ENCODE results near the gene COL25A1.

Gene COL25A1

DNA sequence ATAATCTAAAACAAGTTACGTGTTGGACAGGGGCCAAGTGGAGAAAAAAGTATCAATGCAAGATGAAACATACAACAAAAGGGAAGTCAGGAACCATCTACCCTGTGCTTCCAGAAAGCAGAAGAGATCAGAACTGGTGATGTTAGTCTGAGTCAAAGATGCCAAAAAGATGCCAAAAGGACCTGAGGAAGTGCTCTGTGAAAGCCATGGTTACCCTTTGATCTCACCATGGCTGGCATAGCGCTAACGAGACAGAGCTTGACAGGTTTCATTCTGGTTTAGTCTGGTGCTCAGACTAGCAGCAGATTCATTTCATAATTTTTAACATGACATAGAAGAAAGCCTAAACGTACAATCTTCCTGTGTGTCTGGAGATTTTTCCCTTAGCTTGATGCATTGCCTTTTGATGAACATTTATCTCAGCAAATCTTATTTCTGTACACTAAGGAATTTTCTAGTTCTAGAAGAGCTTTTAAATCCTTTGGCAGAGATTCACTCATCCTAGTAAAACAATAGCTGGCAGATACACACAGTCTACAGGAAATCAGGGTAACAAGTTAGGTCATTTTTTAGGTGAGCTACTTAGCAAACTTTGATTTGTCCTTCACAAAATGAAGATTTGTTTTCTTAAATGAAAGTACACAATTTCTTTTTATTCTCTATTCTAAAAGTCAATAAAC, 87.7 kb downstream of the COL25A1 start:
- no peak for DNase-seq

DNA sequence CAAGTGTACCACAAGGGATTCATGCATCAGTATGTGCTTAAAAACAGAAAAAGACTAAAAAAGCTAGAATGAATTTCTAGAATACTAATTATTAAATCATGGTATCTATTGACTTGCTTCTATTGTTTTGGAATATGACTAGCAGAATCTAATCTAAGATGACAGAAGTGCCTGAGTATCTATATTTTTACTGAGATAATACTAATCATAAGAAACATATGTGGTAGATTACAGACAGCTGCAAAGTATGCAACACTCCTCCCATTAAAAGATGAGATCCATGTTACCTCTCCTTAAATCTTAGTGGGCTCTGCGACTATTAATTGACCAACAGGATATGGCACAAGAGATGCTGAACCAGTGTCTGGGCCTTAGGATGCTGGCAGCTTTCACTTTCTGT, 89.4 kb downstream of the COL25A1 start:
- no peak for DNase-seq

DNA sequence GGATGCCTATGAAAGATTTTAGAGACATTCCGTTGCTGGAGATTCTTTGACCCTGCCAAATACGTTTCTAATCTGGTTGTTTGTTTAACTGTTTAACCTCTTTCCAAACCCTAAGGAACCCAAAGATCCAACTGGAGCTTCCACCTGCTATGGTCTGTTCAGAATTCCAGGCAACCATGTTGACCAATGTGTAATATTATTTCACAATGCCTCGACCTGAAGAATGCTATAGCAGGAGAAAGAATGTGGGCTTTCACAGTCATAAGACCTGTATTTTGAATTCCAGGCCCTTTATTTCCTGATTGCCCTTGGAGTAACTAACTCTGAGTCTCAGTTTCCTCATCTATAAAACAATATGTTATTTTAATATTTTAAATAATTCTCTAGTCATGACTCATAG, 90.8 kb downstream of the COL25A1 start:
- DNase-seq, result no peak

DNA sequence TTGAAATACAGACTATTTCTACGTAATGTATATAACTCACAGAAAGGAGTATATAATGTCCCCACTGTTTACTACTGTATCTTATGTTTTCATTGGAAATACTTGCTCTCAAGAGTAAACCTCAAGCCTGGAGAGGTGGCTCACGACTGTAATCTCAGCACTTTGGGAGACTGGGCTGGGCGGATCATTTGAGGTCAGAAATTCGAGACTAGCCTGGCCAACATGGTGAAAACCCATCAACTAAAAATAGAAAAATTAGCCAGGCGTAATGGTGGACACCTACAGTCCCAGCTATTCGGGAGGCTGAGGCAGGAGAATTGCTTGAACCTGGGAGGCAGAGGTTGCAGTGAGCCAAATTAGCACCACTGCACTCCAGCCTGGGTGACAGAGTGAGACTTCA, 92.8 kb downstream of the COL25A1 start:
- no peak for DNase-seq

DNA sequence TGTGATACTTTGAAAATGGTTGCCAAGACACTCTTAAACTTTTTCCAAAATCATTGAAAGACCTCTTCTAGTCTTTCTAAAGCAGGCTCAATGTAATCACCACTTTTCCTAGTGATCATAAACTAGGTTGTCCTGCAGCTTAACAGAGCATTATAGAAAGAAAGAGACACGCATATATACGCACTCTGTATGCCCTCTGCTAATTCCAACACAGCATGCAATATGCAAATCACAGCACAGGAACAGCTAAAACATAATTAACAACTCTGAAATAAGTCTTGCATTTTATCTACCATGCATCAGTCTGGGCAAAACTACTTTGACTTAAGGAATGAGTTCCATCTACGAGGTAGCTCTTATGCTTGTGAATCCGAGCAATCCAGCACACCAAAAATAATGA, 94.6 kb downstream of the COL25A1 start:
- no peak for DNase-seq

DNA sequence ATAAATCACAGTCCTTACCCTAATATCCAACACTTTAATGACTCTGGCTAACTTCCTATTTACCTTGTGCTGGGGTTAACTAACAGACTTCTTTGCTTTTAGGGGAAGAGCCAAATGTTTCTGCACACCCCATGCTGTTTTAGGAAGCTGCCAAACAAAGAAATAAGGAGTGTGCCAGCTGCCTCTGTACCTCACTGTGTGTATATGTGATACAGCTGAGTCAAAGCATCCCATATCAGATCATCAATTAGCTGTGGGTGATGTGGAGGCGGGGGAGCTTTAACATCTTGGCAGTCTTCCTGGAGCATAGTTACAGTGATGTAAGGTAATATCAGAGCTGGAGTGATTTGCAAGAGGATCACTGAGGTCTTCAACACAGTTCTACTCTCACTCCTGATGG, 95.4 kb downstream of the COL25A1 start:
- DNase-seq, result no peak

DNA sequence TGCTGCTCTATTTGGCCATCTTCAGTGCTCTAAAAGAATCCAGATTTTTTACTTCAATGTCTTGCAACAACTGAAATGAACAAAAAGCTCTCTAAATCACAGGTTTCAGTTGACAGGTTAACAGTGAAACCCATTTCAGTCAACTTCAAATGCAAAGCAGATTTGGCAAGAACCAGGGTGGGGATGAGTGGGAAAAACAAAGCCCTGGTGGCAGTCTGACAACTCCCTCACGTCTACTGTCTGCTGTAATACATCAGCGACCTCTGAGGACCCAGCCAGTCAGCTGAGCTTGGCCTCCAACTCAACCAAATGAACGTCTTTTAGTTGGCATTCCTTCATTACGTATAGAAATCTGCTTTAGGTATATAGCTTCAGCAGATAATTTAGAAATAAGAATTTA, 95.8 kb downstream of the COL25A1 start:
- no peak for DNase-seq

DNA sequence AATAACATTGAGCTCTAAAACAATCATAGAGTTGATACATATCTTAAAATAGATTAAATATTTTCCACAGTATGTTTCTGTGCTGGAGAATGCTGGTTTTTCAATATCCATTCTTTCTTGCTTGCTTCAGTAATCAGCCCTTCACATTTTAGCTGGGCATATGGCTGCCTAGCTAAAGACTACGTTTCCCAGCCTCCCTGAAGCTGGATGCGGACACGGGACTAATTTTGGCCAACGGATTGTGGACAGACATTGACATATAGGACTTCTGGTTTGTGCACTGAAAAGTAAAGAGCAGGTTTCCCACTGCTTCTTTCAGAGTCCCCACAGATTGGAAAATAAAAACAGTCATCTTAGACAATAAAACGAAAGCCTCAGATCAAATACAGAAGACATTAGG, 97.3 kb downstream of the COL25A1 start:
- no peak for DNase-seq

DNA sequence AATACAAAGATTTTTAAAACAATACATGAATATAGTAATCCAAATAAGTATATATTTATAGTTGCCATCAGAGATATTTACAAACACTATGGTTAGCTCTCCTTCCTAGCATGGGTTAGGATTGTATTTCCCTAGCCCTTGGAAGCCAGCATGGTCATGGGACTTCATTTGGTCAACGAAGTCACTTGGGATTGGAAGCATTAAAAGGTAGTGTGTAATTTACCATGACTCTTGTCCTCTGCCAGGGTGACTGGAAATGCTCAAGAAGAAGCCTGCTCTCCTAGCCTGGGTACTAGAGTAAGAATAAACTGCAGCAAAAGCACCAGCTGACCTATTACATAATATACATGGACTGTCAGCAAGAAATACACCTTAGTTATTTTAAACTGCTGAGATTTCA, 102.9 kb downstream of the COL25A1 start:
- DNase-seq, result no peak

DNA sequence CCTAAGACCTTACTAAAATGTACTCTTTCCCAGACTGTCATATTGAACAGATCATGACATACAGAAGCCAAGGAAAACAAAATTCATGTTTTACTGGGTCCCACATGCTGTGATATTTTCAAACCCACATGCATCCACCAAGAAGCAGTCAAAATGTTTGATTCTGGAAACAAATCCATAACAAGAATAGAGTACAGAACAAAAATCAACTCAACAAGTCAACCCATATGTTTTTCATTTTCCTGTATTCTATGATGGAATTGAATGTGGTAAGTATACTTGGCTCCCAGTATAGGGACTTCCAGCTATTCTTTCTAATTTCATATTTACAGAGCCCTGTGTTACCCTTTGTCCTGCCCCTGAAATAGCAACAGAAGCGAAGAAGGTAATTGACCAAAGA, 106.8 kb downstream of the COL25A1 start:
- DNase-seq, result no peak

DNA sequence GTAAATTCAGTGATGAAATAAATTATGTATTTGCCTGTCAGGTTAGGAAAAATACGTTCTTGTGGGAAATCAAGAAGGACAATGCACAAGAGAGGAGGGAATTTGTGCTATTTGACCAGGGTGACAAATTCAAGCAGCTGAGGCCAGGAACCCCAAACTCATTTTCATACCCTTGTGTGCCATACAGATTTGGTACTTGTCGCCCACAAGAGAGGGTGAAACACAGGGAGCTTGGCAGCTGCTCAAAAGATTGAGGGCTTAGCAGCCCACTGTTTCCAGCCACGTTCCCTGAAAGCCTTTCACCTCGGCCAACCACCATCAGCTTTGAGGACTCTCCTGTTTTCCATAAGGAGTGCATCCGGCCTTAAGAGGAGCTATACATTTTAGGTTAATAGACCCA, 111.2 kb downstream of the COL25A1 start:
- DNase-seq, result no peak

DNA sequence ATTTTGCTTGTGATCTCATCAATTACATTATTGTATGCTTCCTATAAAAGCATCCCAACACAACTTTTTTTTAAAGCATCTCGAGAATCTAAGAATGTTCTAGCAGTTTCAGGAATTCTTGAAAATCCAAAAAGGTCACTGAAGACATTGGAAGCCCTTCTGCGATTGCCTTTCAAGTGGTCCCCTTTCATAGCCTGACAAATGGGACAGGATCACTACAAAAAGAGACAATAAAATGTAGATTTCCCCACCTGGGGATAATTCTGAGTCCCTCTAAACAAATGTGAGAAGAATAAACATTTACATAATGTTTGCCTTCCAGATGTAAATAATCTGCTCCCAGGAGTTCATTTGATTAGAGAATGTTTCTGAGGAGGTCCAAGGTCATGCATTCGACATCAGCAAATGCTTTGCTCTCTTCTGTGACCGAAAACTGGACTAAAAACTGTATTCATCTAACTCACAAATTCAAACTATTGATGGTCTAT, 116.0 kb downstream of the COL25A1 start:
- no peak for DNase-seq

DNA sequence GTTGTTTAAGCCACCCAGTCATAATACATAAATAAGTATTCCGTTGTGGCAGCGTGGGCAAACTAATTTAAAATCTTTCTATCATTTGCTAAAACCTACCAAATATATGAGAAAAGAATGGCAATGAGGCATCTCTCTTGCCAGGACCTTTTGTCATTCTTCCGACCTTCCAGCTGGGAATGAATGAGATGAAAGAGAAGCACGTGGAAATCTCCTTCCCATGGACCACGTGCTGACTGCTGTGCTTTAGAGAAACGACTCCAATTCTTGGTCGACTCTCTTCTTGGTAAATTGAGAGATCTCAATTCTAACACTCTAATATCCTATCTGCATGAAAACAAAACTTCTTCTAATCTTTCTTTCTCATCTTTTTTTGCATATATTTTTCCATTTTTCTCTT, 116.5 kb downstream of the COL25A1 start:
- no peak for DNase-seq

DNA sequence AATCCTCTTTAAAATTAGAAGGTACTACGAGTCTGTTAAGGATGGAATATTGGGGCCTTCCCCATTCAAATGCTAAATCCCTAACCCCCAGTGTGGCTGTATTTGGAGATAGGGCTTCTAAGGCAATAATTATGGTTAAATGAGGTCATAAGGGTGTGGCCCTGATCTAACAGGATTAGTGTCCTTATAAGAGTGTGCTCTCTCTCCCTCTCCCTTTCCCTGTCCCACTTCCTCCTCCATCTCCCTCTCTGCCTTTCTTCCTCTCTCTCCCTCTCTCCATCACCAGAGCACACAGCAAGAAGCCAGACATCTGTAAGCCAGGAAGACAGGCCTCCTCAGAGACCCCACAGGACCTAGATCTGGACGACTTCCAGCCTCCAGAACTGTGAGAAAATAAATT, 116.9 kb downstream of the COL25A1 start:
- DNase-seq, result no peak

DNA sequence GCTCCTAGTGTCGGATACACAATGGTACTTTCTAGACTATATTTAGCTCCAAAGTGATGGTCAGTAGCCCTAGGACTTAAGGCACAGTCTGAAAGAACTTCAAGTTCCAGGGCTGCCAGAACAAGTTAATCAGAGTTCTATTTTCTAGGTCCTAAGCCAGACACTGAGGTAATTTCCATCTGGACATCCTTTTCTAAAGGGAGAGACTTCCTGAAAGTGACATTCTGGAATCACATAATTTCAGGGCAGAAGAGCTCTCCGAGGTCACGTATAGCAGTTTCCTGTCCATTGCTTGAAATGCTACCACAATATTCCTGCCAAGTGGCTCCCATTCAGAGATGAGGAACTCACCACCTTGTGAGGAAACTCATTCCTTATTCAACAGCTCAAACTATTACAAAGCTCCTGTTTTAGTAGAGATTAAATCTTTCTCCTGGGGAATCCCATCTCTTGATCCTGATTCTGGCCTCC, 117.9 kb downstream of the COL25A1 start:
- no peak for DNase-seq

DNA sequence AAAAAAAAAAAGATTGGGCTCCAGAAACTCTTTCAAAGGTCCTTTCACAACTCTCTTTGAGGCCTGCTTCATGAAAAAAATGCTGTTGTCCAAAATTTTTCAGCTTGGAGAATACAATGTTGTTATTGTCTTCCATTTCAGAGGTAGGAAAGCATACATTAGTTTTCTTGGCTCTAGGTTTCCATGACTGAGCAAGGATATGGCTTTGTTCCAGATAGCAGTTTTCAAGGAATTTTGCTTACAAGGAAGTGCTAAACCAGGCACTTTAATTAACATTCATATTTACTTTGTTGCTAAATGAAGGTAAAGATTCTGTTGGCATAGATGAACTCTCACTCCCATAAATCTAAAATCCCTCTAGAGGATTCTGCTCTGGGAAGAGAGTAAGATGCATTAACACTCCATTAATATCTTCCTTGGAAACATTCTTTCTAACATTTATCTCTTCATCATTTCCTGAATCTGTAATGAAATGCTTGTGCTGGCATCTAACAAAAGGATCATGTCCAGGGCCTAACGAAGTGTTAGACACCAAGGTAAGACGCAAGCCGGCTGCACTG, 118.4 kb downstream of the COL25A1 start:
- DNase-seq, result no peak

DNA sequence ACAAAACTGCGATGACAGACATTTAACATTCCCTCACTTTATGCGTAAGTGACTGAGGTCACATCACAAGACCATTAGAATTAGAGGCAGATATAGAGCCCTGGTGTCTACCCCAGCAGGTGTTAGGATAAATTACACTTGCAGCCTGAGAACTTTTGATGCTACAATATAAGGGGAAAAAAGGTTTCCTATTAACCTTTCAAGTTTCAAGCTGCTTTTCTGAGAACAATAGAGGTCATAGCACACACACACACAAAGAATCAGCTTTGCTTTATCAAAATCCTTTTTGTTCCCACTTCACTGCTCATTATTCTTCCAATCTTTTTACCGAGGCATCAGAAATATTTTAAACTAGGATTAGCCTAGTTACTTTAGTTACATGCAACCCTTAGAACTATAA, 119.8 kb downstream of the COL25A1 start:
- DNase-seq, result no peak

DNA sequence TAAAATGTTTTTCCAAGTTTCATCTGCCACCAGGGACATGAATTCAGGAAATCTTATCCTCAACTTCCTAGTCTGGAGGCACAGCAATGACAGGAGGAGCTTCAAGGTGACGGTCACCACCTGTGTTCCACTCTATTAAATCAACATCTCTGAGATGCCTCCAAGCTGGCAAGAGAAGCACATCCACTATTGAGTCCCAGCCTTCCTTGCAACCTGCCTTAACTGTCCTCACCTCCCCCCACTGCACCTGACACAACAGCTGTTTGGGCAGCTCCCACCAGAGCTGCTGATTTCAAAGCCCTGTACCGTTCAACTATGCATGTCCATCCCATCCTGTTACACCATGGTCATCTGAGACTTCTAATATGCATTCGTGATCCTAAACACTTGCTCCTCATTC, 123.4 kb downstream of the COL25A1 start:
- no peak for DNase-seq

DNA sequence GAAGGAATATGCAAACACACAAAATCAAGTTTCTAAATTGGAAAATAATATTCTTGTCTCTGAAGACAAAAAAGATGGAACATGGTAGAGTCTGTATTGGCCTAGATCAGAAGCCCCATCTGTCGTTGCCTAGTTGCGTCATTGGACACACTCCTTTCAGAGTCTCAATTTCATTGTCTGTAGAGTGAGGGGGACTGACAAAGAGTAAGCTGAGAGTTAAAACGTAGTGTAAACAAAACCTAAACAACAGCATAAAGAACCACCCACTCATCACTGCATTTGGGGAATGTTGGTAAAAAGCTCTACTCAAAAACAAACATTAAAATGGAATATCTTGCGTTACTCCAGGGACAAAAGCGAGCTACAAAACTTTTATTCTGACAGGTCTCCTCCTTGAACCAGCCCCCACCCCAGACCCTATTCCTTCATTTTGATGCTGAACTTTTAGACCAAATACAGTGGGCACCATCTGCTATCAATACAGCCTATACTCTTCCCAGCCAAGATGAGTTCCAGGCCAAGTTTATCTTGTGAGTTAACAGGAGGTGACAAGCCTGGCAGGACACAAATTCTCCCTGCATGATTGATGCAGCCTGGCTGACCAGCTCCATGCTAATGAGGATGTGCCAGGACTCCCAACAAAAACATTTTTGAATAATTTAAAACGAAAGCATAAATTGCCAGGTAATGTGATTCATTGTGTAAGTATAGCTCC, 125.2 kb downstream of the COL25A1 start:
- DNase-seq, result no peak

DNA sequence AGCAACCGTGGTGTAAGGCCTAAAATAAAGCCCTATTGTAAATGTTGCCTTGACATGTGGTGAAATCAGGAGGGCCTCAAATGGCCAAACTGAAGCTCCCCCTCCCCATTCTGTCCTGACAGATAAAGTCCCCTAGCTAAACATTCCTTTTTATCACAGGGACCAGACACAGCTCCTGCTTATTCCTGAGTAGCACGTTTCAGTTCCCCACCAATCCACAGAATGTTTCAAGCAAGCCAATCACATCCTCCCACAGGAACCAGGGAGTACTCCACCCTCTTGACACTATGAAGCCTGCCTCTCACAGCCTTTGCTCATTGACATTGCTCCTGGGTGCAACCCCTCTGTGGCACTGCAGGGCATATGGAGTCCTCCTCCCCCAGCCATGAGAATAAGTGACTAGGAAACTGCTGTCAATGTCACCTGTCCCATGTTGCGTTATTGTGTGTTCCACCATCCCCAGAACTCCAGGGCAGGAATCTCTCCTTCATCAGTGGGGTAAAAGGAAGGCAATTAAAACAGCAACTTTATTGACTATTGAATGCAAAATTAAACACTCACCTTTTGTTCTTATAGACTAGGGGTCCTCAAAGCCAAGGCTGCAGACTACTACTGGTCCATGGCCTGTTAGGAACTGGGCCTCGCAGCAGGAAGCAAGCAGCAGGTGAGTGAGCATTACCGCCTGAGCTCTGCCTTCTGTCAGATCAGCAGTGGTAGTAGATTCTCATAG, 128.1 kb downstream of the COL25A1 start:
- DNase-seq, result no peak

DNA sequence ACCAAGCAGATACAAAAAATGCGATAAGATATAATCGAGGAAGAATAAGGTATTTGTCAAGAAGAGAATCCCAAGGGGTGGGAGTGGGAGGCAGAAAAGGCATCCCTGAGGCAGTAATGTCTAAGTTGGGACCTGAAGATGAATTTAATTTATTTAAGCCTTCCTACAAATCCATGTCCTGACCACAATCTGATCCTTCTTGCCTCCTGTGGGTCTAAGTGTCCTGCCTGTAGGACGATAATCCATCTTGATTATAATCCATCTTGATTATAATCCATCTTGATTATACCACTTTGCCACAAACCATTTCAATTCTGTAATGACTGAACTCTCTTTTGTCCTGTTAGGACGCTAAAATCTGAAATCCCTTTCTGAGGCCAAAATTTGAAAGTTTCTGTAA, 130.2 kb downstream of the COL25A1 start:
- no peak for DNase-seq

DNA sequence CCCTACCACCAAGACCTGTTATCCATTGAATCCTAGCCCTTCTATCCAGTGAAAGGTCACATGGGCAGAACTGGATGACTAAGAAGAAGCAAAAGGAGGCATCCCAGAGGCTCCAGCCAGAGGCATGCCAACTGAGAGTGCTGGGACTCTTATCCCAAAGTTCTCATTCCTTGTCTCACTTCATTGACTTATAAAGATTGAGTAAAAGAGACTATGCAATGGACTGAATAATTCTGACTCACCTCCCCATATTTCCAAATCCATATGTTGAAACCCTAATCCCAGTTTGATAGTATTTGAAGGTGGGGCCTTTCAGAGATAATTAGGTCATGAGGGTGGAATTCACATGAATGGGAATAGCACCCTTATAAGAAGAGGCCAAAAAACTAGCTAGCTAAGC, 131.4 kb downstream of the COL25A1 start:
- DNase-seq, result no peak

DNA sequence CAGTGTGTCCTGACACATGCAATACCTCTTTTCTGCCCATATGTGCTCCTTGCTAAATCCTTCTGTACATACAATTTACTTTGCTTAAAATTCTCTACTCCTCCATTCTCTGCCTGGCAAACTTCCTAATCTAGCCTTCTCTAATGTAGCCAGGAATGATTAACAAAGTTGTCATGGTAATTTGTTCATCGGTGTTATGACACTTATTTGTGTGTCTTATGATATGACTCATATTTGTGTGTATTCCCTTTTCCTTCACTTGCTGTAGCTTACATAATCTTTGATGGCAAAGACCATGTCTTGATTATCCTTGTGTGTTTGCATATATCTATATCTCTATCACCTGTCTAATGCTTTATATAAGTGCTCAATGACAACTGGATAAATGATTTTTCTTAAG, 133.3 kb downstream of the COL25A1 start:
- no peak for DNase-seq

DNA sequence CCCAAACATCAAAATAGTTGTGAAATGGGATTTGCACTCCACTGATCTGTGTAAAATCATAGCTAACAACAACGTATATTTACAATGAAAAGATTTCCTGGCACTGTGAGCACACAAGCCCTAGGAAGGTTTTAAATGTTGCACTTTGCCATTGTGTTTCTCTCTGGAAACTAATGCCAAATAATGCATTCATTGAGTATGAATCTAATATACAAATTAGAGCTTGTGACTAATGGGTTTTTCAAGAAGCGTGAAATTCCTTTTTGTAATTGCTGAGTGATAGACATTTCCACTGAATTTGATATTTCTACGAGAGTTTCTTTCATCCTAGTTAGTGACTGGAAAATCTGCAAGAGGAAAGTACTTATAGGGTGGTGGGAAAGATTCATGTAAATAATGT, 135.9 kb downstream of the COL25A1 start:
- DNase-seq, result no peak
